Psoas muscle (tissue), 8 donors: ENCODE measurements around the gene PKNOX2. TPM values are rescaled to one million over a fixed set of nuclear protein-coding genes. Genes with fewer than 3 reads are reported as not detected.

Experiments
- ATAC-seq, 4 donors: fragments of 200-7000 bp; cut with Tn5 transposase; one replicate each; pipeline ENCODE4 v1.9.1; 2020; ENCODE audit warnings: moderate library complexity in 3 of 4, mild to moderate bottlenecking in 2 of 4
- DNase-seq, 2 donors: peaks; one replicate each; pipeline ENCODE4 v3.0.0-alpha.2; 2020
- H3K27ac ChIP-seq: fragments of 200-600 bp; one replicate; pipeline ENCODE4 v1.8.0; 2022
- H3K27me3 ChIP-seq, 3 donors: fragments of 200-600 bp in 1 of 3; one replicate each; pipeline versions ENCODE4 v1.6.1 to v1.8.0; 2013 to 2022; ENCODE audit warnings: low read length in 2 of 3, mild to moderate bottlenecking in 2 of 3, moderate library complexity in 1 of 3; ENCODE audit not compliant: insufficient read depth in 3 of 3
- H3K36me3 ChIP-seq, 2 donors: fragments of 200-600 bp in 1 of 2; one replicate each; pipeline versions ENCODE4 v1.6.1 to v1.8.0; 2013 to 2022; ENCODE audit warnings: low read depth in 1 of 2, mild to moderate bottlenecking in 1 of 2, moderate library complexity in 1 of 2; ENCODE audit not compliant: insufficient read depth in 1 of 2
- H3K4me1 ChIP-seq: fragments of 200-600 bp; one replicate; pipeline ENCODE4 v1.8.0; 2022
- H3K4me3 ChIP-seq: fragments of 200-600 bp; one replicate; pipeline ENCODE4 v1.8.0; 2022; ENCODE audit warnings: mild to moderate bottlenecking
- H3K9me3 ChIP-seq: fragments of 200-600 bp; one replicate; pipeline ENCODE4 v1.8.0; 2022
- CTCF ChIP-seq: fragments of 200-600 bp; IDR thresholded peaks from one replicate; pipeline ENCODE4 v1.8.0; 2022; ENCODE audit warnings: antibody characterized with exemption
- WGBS, 3 donors: extraction: QIAGEN DNeasy Blood & Tissue Kit; methylation state at CpG; one replicate each; pipeline versions ENCODE4 v1.1.6 to v1.1.7; 2013; 5-methylcytosine and 5-hydroxymethylcytosine counted together
- intact Hi-C, 2 donors: fragments of 100-400 bp; cut with DNase I; formaldehyde crosslinking; loops; one replicate each; pipeline versions ENCODE4 v1.11.0 to v1.14.2; 2022
- polyA plus RNA-seq, 3 donors: library from polyadenylated mRNA; stranded (reverse); fragments of 200-250 nt; gene quantifications; one replicate each; pipeline ENCODE4 v1.2.3, GENCODE V29; 2013
- total RNA-seq, 4 donors: library from RNA; stranded (reverse); fragmentation: NEBNext Ultra II Directional in 2 of 4; extraction: Animal tissue kit (Norgen Biotek cat#: 25700) in 2 of 4; gene quantifications; one replicate each; pipeline versions ENCODE4 v1.2.1 to v1.2.4, GENCODE V29; 2021 to 2023
- donor health status: healthy with polysubstance abuse.
- donor health status: DM: no; HTN: no; CAD: no; lungs with moderate emphysema.
- donor health status: Bipolar disorder and iron deficiency.
- donor health status: healthy.
- donor health status: DM: yes; HTN: yes; CAD: no.
- donor health status: DM: no; HTN: no; CAD: no.
- donor health status: DM: no; HTN: no; CAD: no.
- donor health status: DM: yes; HTN: yes; CAD: no.

Gene PKNOX2
- total and polyA plus RNA-seq, 7 donors = 1.8 to 30.5 (median 14.5) TPM

- Histone ChIP-seq H3K27me3 (peaks cover 0 to 9% (median 0%) of the 10 kb centered on the region in 3 donors), H3K4me1 (no peaks in the 10 kb centered on the region), H3K36me3 (no peaks in the 10 kb centered on the region), H3K27ac (peak overlapping the region; percentile 67), H3K4me3 (peak overlapping the region; percentile 62), H3K9me3 (no peaks in the 10 kb centered on the region)
- DNase-seq (peak; percentile 52 to 77), ATAC-seq (peak; percentile 93 to 100 (median 98))
- intact Hi-C loops = loop anchor here in 1 of 2 donors (10.0 kb wide), 1 partner anchor 169 kb away; the partner anchor contains the start of gene CCDC15
- WGBS, 3 donors = 28 to 36% (median 30%) methylated on average over 10 of the region's 10 CpGs
- peak; percentile 65 for TF ChIP-seq CTCF
Observed at GRCh38 chr11:125123947-125124617, 40.5 kb upstream of the PKNOX2 start.

DNA sequence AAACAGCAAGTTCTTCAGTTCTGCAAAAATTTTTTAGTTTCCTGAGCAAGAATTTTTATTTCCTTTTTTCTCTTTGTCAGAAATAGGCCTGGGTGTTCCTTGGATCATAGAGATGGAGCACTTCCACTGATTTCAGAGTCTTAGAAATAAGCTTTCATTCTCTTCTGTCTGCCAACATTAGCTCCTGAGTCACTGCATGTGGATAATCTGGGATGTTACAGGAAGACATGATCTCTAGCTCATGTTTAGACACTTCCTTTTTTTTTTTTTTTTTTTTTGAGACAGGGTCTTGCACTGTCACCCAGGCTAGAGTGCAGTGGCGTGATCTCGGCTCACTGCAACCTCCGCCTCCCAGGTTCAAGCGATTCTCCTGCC, 39.9 kb upstream of the PKNOX2 start:
- ATAC-seq (peak in 2 of 4 donors; percentile 37 to 54), DNase-seq (no peak)
- Histone ChIP-seq H3K27me3 (peaks cover 0 to 14% (median 0%) of the 10 kb centered on the region in 3 donors), H3K9me3 (no peaks in the 10 kb centered on the region), H3K4me3 (peak overlapping the region; percentile 62), H3K4me1 (no peaks in the 10 kb centered on the region), H3K36me3 (no peaks in the 10 kb centered on the region), H3K27ac (no peak overlapping the region)
- intact Hi-C loops = loop anchor here in 1 of 2 donors (10.0 kb wide), 1 partner anchor 170 kb away; the partner anchor contains the start of gene CCDC15
- TF ChIP-seq CTCF = no peak
- 90 to 95% (median 91%) methylated on average over 2 to 4 of the region's 4 CpGs for WGBS, 3 donors

DNA sequence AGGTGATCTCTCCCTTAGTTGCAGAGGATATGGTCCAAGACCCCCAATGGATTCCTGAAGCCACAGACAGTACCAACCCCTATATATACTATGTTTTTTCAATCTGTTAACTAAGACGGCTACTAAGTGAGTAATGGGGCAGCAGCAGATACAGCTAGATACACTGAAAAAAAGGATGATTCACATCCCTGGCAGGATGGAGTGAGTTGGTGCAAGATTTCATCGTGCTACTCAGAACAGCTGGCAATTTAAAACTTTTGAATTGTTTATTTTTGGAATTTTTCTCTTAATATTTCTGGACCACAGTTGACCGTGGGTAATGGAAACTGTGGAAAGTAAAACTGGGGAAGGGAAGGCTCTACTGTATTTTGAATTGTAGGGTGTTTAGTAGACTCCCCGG, 36.1 kb upstream of the PKNOX2 start:
- Histone ChIP-seq H3K27ac (no peak overlapping the region), H3K4me1 (no peaks in the 10 kb centered on the region), H3K36me3 (no peaks in the 10 kb centered on the region), H3K9me3 (no peaks in the 10 kb centered on the region), H3K4me3 (no peak overlapping the region), H3K27me3 (peaks cover 0 to 20% (median 0%) of the 10 kb centered on the region in 3 donors)
- ATAC-seq (no peak), DNase-seq (no peak)
- no peak for TF ChIP-seq CTCF
- intact Hi-C loops = loop anchor here in 1 of 2 donors (10.0 kb wide), 1 partner anchor 174 kb away; the partner anchor contains the start of gene CCDC15
- WGBS, 3 donors = 38 to 62% (median 39%) methylated on average over 4 of the region's 4 CpGs

GRCh38 chr11:125129316-125129993, 35.1 kb upstream of the PKNOX2 start:
- Histone ChIP-seq H3K4me1 (no peaks in the 10 kb centered on the region), H3K4me3 (no peak overlapping the region), H3K27me3 (peaks cover 0 to 27% (median 0%) of the 10 kb centered on the region in 3 donors), H3K36me3 (no peaks in the 10 kb centered on the region), H3K9me3 (no peaks in the 10 kb centered on the region), H3K27ac (no peak overlapping the region)
- TF ChIP-seq CTCF = no peak
- WGBS, 3 donors = 80 to 81% (median 80%) methylated on average over 22 of the region's 22 CpGs
- DNase-seq (no peak), ATAC-seq (no peak)
- intact Hi-C loops = loop anchor here in 1 of 2 donors (10.0 kb wide), 1 partner anchor 175 kb away; the partner anchor contains the start of gene CCDC15
